GM21367 (cell line): Measurements from ENCODE around the gene GPR137.

Experiments
- ATAC-seq: cut with Tn5 transposase; IDR thresholded peaks from one replicate; pipeline ENCODE4 v1.9.1; 2021; ENCODE audit not compliant: unreplicated experiment

GPR137 gene

GRCh38 chr11:64284048-64284961 is 1.3 kb upstream of the GPR137 start, which contains the start of gene BAD:
BAD (minus strand) TSS chr11:64284665; CDS start chr11:64284368, 297 bp downstream.
- peak; percentile 40 for ATAC-seq

GRCh38 chr11:64285885-64286800 is 495 bp downstream of the GPR137 start:
- ATAC-seq, result no peak

GRCh38 chr11:64286801-64287159 is 1.1 kb downstream of the GPR137 start:
- no peak for ATAC-seq

GRCh38 chr11:64287676-64288352 is 2.2 kb downstream of the GPR137 start:
- no peak for ATAC-seq

GRCh38 chr11:64288353-64288750 is 2.7 kb downstream of the GPR137 start:
- no peak for ATAC-seq

- ATAC-seq, result no peak
Observed at GRCh38 chr11:64289002-64289564, 3.4 kb downstream of the GPR137 start.

GRCh38 chr11:64290352-64291261 is 5.0 kb downstream of the GPR137 start:
- ATAC-seq, result no peak

- no peak for ATAC-seq
Observed at GRCh38 chr11:64291262-64291751, 5.7 kb downstream of the GPR137 start, which contains the start of gene KCNK4. KCNK4 (plus strand) TSS chr11:64291302; CDS start chr11:64293019, 1,717 bp downstream.

- no peak for ATAC-seq
Observed at GRCh38 chr11:64291752-64292459, 6.3 kb downstream of the GPR137 start.

GRCh38 chr11:64292460-64293254 is 7.0 kb downstream of the GPR137 start:
- no peak for ATAC-seq

- ATAC-seq, result no peak
Observed at GRCh38 chr11:64294774-64295173, 9.1 kb downstream of the GPR137 start.

GRCh38 chr11:64295760-64296159 is 10.1 kb downstream of the GPR137 start:
- no peak for ATAC-seq

- ATAC-seq, result no peak
Observed at GRCh38 chr11:64296236-64296635, 10.6 kb downstream of the GPR137 start.

- no peak for ATAC-seq
Observed at GRCh38 chr11:64296830-64297698, 11.4 kb downstream of the GPR137 start.

- no peak for ATAC-seq
Observed at GRCh38 chr11:64297699-64298358, 12.2 kb downstream of the GPR137 start.
